Panc1 (cell line): ENCODE measurements around the gene RIPPLY1. TPM values are rescaled to one million over a fixed set of nuclear protein-coding genes. Genes with fewer than 3 reads are reported as not detected.

Experiments
- ATAC-seq: fragments of 200-7000 bp; cut with Tn5 transposase; 2 replicates; pipeline ENCODE4 v1.9.1; 2020; ENCODE audit warnings: mild to moderate bottlenecking, moderate library complexity
- BruUV-seq: library from RNA; stranded (reverse); fragments of 400-500 nt; replicated peaks from 2 replicates; lab custom pipeline; 2021; lab: Mats Ljungman, UMichigan
- CTCF ChIA-PET: fragments of 300-600 bp; sonication (Branson Sonifier 250); formaldehyde crosslinking; loops from one replicate; lab custom pipeline; 2022; ENCODE audit warnings: antibody characterized with exemption; lab: Charles Lee
- POLR2A ChIA-PET: fragments of 300-600 bp; sonication (Branson Sonifier 250); formaldehyde crosslinking; loops from one replicate; lab custom pipeline; 2022; ENCODE audit warnings: antibody characterized with exemption; lab: Charles Lee
- DNase-seq: peaks from one replicate; pipeline ENCODE4 v3.0.0-alpha.2; 2010; ENCODE audit warnings: low read depth, low spot score
- H3K27ac ChIP-seq: 2 replicates; pipeline ENCODE4 v1.5.1; 2011; ENCODE audit warnings: mild to moderate bottlenecking, low read length, inconsistent platforms
- H3K27me3 ChIP-seq: fragments of 200-500 bp; sonication (Bioruptor generic); 2 replicates; pipeline ENCODE4 v1.6.0; 2014; ENCODE audit warnings: low read length, inconsistent platforms; ENCODE audit not compliant: control insufficient read depth, insufficient read depth
- H3K36me3 ChIP-seq: fragments of 200-500 bp; sonication (Bioruptor generic); 2 replicates; pipeline ENCODE4 v1.5.1; 2014; ENCODE audit warnings: inconsistent platforms, mild to moderate bottlenecking, low read length, moderate library complexity; ENCODE audit not compliant: control insufficient read depth, insufficient read depth
- H3K4me1 ChIP-seq: 2 replicates; pipeline ENCODE4 v1.5.1; 2011; ENCODE audit warnings: inconsistent platforms, mild to moderate bottlenecking, low read length, moderate library complexity; ENCODE audit not compliant: control insufficient read depth, insufficient read depth
- H3K4me3 ChIP-seq, 2 experiments: 2 replicates each; pipeline ENCODE4 v1.5.1; 2011 to 2012; ENCODE audit warnings: low read depth in 2 of 2, low read length in 2 of 2, mild to moderate bottlenecking in 2 of 2, inconsistent platforms in 1 of 2, moderate library complexity in 1 of 2
- H3K9me3 ChIP-seq: fragments of 200-500 bp; sonication (Bioruptor generic); 2 replicates; pipeline ENCODE4 v1.5.1; 2014; ENCODE audit warnings: low read depth, mild to moderate bottlenecking, inconsistent platforms, low read length, moderate library complexity; ENCODE audit not compliant: control insufficient read depth, insufficient read depth
- POLR2AphosphoS5 ChIP-seq: IDR thresholded peaks from 2 replicates; pipeline ENCODE4 v1.6.1; 2012; ENCODE audit warnings: mild to moderate bottlenecking, low read depth, low read length, moderate library complexity
- SIN3A ChIP-seq: IDR thresholded peaks from 2 replicates; pipeline ENCODE4 v1.6.1; 2012; ENCODE audit warnings: low read depth, mild to moderate bottlenecking, low read length, moderate library complexity, borderline replicate concordance; ENCODE audit not compliant: insufficient read depth
- TCF7L2 ChIP-seq: IDR thresholded peaks from 2 replicates; pipeline ENCODE4 v1.6.1; 2011; ENCODE audit warnings: mild to moderate bottlenecking, low read depth, low read length, inconsistent platforms
- in situ Hi-C: cut with HindIII; loops from 2 replicates; pipeline ENCODE4 v1.10.0; 2016; ENCODE audit warnings: low sequenced_read_pairs, low pct_unique_long_range_greater_than_20kb
- intact Hi-C: fragments of 100-400 bp; cut with micrococcal nuclease; formaldehyde crosslinking; loops from one replicate; pipeline ENCODE4 v1.10.0; 2022; ENCODE audit not compliant: unreplicated experiment
- total RNA-seq: library from RNA; stranded (reverse); gene quantifications from one replicate; pipeline ENCODE4 v1.2.1, GENCODE V29; 2021; ENCODE audit not compliant: unreplicated experiment
- TF ChIP-seq, protein P1 (sequence below): fragments of 450-650 bp; IDR thresholded peaks from 2 replicates; pipeline ENCODE4 v1.5.1; 2017; ENCODE audit warnings: mild to moderate bottlenecking
- TF ChIP-seq, protein P2 (sequence below), 2 experiments: IDR thresholded peaks; 2 replicates each; pipeline ENCODE4 v1.6.1; 2011 to 2012; ENCODE audit warnings: low read depth in 2 of 2, control low read depth in 1 of 2, low read length in 1 of 2, mild to moderate bottlenecking in 1 of 2, moderate library complexity in 1 of 2; ENCODE audit not compliant: insufficient read depth in 1 of 2

RIPPLY1 gene
- total RNA-seq, 1 experiment from 2014 or later, result not detected

DNA sequence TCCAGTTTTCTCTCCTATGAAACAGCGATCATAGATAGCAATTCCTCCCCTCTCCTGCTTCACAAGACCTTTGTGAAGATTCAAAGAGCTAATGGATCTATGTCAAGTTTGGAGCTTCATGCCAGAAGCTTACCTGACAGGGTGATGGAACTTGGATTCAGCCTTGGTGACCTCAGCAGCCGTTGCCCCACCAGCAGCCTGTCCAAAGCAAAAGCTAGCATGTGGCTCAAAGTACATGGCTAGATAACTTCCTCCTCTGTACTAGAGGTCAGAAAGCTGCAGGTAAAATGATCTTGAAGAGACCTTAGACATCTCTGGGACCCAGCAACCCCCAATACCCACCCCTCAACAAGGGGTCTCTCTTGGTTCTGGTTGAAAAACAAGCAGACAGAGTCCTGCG, 1.8 kb downstream of the RIPPLY1 start:
- no peak for ATAC-seq
- H3K4me1 ChIP-seq, result 0 out of 2 replicates have a peak, but pooled peaks cover under 1% of the 10 kb centered on the region
- H3K36me3 ChIP-seq, result no peaks in the 10 kb centered on the region
- BruUV-seq, result no TSS peak
- no peak overlapping the region for H3K27ac ChIP-seq
- H3K4me3 ChIP-seq, result no peak overlapping the region
- TF ChIP-seq TCF7L2 (no peak), POLR2AphosphoS5 (no peak), SIN3A (no peak)
- TF ChIP-seq, protein P1, sequence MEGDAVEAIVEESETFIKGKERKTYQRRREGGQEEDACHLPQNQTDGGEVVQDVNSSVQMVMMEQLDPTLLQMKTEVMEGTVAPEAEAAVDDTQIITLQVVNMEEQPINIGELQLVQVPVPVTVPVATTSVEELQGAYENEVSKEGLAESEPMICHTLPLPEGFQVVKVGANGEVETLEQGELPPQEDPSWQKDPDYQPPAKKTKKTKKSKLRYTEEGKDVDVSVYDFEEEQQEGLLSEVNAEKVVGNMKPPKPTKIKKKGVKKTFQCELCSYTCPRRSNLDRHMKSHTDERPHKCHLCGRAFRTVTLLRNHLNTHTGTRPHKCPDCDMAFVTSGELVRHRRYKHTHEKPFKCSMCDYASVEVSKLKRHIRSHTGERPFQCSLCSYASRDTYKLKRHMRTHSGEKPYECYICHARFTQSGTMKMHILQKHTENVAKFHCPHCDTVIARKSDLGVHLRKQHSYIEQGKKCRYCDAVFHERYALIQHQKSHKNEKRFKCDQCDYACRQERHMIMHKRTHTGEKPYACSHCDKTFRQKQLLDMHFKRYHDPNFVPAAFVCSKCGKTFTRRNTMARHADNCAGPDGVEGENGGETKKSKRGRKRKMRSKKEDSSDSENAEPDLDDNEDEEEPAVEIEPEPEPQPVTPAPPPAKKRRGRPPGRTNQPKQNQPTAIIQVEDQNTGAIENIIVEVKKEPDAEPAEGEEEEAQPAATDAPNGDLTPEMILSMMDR, result no peak
- TF ChIP-seq, protein P2, sequence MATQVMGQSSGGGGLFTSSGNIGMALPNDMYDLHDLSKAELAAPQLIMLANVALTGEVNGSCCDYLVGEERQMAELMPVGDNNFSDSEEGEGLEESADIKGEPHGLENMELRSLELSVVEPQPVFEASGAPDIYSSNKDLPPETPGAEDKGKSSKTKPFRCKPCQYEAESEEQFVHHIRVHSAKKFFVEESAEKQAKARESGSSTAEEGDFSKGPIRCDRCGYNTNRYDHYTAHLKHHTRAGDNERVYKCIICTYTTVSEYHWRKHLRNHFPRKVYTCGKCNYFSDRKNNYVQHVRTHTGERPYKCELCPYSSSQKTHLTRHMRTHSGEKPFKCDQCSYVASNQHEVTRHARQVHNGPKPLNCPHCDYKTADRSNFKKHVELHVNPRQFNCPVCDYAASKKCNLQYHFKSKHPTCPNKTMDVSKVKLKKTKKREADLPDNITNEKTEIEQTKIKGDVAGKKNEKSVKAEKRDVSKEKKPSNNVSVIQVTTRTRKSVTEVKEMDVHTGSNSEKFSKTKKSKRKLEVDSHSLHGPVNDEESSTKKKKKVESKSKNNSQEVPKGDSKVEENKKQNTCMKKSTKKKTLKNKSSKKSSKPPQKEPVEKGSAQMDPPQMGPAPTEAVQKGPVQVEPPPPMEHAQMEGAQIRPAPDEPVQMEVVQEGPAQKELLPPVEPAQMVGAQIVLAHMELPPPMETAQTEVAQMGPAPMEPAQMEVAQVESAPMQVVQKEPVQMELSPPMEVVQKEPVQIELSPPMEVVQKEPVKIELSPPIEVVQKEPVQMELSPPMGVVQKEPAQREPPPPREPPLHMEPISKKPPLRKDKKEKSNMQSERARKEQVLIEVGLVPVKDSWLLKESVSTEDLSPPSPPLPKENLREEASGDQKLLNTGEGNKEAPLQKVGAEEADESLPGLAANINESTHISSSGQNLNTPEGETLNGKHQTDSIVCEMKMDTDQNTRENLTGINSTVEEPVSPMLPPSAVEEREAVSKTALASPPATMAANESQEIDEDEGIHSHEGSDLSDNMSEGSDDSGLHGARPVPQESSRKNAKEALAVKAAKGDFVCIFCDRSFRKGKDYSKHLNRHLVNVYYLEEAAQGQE (IDR thresholded peaks at IDR 0.05; ENCODE audit: insufficient read depth in 1 of 2, low read depth in 2 of 2, low read length in 1 of 2), result no peak
- DNase-seq, result no peak
- ChIA-PET CTCF (interaction anchor here (0.9 kb wide), 1 partner anchor 49 kb away, joined by 3 read pairs; no protein-coding TSS in a partner anchor), POLR2A (no interaction called here)
- intact Hi-C loops (no loop called here), in situ Hi-C loops (no loop called here)
- no peaks in the 10 kb centered on the region for H3K9me3 ChIP-seq
- no peaks in the 10 kb centered on the region for H3K27me3 ChIP-seq

DNA sequence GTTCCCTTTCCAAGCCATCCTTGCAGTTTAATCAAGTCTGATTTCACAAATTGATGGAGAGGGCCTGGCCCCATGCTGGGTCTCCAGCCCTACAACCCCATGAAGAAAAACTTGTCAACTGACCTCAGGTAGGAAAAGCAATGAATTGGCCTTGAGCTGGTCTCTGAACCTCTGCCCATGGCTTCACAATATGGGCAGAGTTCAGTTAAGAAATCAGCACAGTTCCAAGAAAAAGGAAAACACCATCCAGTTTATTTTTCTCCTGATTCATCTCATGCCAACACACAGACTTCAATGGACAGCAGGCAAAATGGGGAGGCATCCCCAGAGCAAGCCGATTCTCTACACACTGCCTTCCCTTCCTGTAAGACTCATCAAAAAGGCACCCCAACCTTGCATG, 3.3 kb downstream of the RIPPLY1 start:
- no peak for DNase-seq
- CTCF ChIA-PET, result interaction anchor here (0.7 kb wide), 3 partner anchors 42 to 370 kb away, joined by 8 to 16 read pairs (median 15); no protein-coding TSS in a partner anchor

More for the DNA sequence above, 3.3 kb downstream of the RIPPLY1 start:
- POLR2A ChIA-PET, result no interaction called here
- TF ChIP-seq TCF7L2 (no peak), POLR2AphosphoS5 (no peak), SIN3A (no peak)
- TF ChIP-seq, protein P2 (IDR thresholded peaks at IDR 0.05; ENCODE audit: insufficient read depth in 1 of 2, low read depth in 2 of 2, low read length in 1 of 2), result no peak
- TF ChIP-seq, protein P1, result no peak
- no TSS peak for BruUV-seq
- peaks cover 14% of the 10 kb centered on the region for H3K4me1 ChIP-seq
- ATAC-seq, result no peak
- H3K36me3 ChIP-seq, result no peaks in the 10 kb centered on the region
- H3K9me3 ChIP-seq, result no peaks in the 10 kb centered on the region
- in situ Hi-C loops (no loop called here), intact Hi-C loops (no loop called here)
- H3K27ac ChIP-seq, result no peak overlapping the region
- H3K27me3 ChIP-seq, result no peaks in the 10 kb centered on the region
- no peak overlapping the region for H3K4me3 ChIP-seq
